ENCODE data around the gene MAP1LC3A. TPM values are rescaled to one million over a fixed set of nuclear protein-coding genes. Genes with fewer than 3 reads are reported as not detected.

The MAP1LC3A gene
- total RNA-seq, 6 experiments from 2014 or later, result 20.2 to 34.6 (median 23.9) TPM

- H3K36me3 Mint-ChIP-seq (ENCODE audit: low read depth), result peaks cover 10% of the 10 kb centered on the region
- H3K4me1 Mint-ChIP-seq (ENCODE audit: low read depth), result peaks cover 33% of the 10 kb centered on the region
- no peak overlapping the region for H3K4me3 Mint-ChIP-seq
- peaks cover 4% of the 10 kb centered on the region for H3K27me3 Mint-ChIP-seq (ENCODE audit: insufficient read depth)
- no peak for TF ChIP-seq CTCF (IDR thresholded peaks at IDR 0.05)
- DNase-seq, result no peak
- no peaks in the 10 kb centered on the region for H3K9me3 Mint-ChIP-seq
- no peak overlapping the region for H3K27ac Mint-ChIP-seq
These were observed 16.3 kb downstream of the MAP1LC3A start for GRCh38 chr20:34574861-34575260.

GRCh38 chr20:34575271-34575670 is 16.8 kb downstream of the MAP1LC3A start:
- no peak overlapping the region for H3K27ac Mint-ChIP-seq
- no peak for TF ChIP-seq CTCF (IDR thresholded peaks at IDR 0.05)
- peaks cover 33% of the 10 kb centered on the region for H3K4me1 Mint-ChIP-seq (ENCODE audit: low read depth)
- peaks cover 4% of the 10 kb centered on the region for H3K27me3 Mint-ChIP-seq (ENCODE audit: insufficient read depth)
- no peak for DNase-seq
- H3K36me3 Mint-ChIP-seq (ENCODE audit: low read depth), result peaks cover 10% of the 10 kb centered on the region
- no peak overlapping the region for H3K4me3 Mint-ChIP-seq
- H3K9me3 Mint-ChIP-seq, result no peaks in the 10 kb centered on the region

- DNase-seq, result no peak
- Mint-ChIP-seq H3K9me3 (no peaks in the 10 kb centered on the region), H3K4me1 (ENCODE audit: low read depth) (peaks cover 34% of the 10 kb centered on the region), H3K4me3 (no peak overlapping the region), H3K27ac (no peak overlapping the region), H3K36me3 (ENCODE audit: low read depth) (peaks cover 10% of the 10 kb centered on the region), H3K27me3 (ENCODE audit: insufficient read depth) (peaks cover 4% of the 10 kb centered on the region)
- TF ChIP-seq CTCF (IDR thresholded peaks at IDR 0.05), result no peak
These were observed 17.2 kb downstream of the MAP1LC3A start for GRCh38 chr20:34575756-34576155.

GRCh38 chr20:34577061-34577460 is 18.5 kb downstream of the MAP1LC3A start:
- TF ChIP-seq CTCF (IDR thresholded peaks at IDR 0.05), result no peak
- Mint-ChIP-seq H3K9me3 (no peaks in the 10 kb centered on the region), H3K4me1 (ENCODE audit: low read depth) (peaks cover 38% of the 10 kb centered on the region), H3K27me3 (ENCODE audit: insufficient read depth) (peaks cover 4% of the 10 kb centered on the region; the same call in 1 of the 2 replicates), H3K36me3 (ENCODE audit: low read depth) (peaks cover 10% of the 10 kb centered on the region), H3K27ac (no peak overlapping the region), H3K4me3 (no peak overlapping the region)
- DNase-seq, result no peak

- H3K4me3 Mint-ChIP-seq, result no peak overlapping the region
- no peaks in the 10 kb centered on the region for H3K9me3 Mint-ChIP-seq
- H3K27me3 Mint-ChIP-seq (ENCODE audit: insufficient read depth), result peaks cover 4% of the 10 kb centered on the region; the same call in 1 of the 2 replicates
- peaks cover 10% of the 10 kb centered on the region for H3K36me3 Mint-ChIP-seq (ENCODE audit: low read depth)
- TF ChIP-seq CTCF (IDR thresholded peaks at IDR 0.05), result no peak
- H3K27ac Mint-ChIP-seq, result no peak overlapping the region
- no peak for DNase-seq
- peaks cover 48% of the 10 kb centered on the region for H3K4me1 Mint-ChIP-seq (ENCODE audit: low read depth)
These were observed 19.5 kb downstream of the MAP1LC3A start for GRCh38 chr20:34578025-34578424.

GRCh38 chr20:34578521-34578920 is 20.0 kb downstream of the MAP1LC3A start:
- peaks cover 53% of the 10 kb centered on the region for H3K4me1 Mint-ChIP-seq (ENCODE audit: low read depth)
- no peak overlapping the region for H3K27ac Mint-ChIP-seq
- peaks cover 10% of the 10 kb centered on the region for H3K36me3 Mint-ChIP-seq (ENCODE audit: low read depth)
- H3K4me3 Mint-ChIP-seq, result no peak overlapping the region
- peaks cover 4% of the 10 kb centered on the region; the same call in 1 of the 2 replicates for H3K27me3 Mint-ChIP-seq (ENCODE audit: insufficient read depth)
- no peaks in the 10 kb centered on the region for H3K9me3 Mint-ChIP-seq
- DNase-seq, result no peak
- TF ChIP-seq CTCF (IDR thresholded peaks at IDR 0.05), result no peak
